GM12864 (cell line): ENCODE data around the gene RPL18.
"Not testable (repeated sequence)": the region's sequence is repeated elsewhere in the genome, so short reads cannot be mapped to it uniquely, and the experiment has no call there.

Experiments
- DNase-seq: peaks from one replicate; pipeline ENCODE4 v3.0.0-alpha.2; 2011; ENCODE audit warnings: low read depth
- H3K4me3 ChIP-seq: 2 replicates; pipeline ENCODE4 v1.5.1; 2011; ENCODE audit warnings: mild to moderate bottlenecking, low read depth, low read length, control low read depth
- TF ChIP-seq, protein P1 (sequence below): IDR thresholded peaks from 2 replicates; pipeline ENCODE4 v1.5.1; 2011; ENCODE audit warnings: low read depth, mild to moderate bottlenecking, moderate library complexity, low read length, control low read depth, inconsistent platforms; ENCODE audit errors: missing control alignments

The RPL18 gene

DNA sequence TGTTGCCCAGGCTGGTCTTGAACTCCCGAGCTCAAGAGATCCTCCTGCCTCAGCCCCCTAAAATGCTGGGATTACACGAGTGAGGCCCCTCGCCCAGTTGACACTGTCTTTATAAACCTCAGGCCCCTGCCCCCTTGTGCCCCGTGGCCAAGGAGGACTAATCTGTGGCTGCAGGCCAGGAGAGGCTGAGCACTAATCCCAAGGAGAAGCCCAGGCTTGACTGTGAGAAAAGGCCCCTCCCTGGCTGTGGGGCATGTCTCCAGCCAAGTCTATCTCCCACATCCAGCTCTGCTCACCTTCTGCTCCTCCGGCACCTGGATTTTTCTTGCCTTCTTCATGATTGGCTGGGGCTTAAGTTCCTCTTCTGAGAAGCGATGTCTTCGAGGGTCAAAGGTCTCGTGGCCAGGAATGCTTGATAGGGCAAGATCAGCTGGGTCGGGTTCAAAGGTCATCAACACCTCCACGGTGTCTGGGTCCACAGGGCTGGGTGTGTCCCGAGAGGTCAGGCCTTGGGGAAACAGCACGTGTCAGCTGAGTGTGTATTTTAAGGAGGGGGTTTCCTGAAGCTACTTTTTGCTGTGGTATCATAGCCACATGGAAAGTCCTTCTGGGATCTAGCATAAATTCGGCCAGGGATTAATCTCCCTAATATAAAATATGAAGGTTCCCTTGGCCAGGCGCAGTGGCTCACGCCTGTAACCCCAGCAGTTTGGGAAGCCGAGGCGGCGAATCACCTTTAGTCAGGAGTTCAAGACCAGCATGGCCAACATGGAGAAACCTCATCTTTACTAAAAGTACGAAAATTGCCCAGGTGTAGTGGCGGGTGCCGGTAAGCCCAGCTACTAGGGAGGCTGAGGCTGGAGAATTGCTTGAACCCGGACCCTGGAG, 14.4 kb upstream of the RPL18 start:
- no peak overlapping the region for H3K4me3 ChIP-seq
- TF ChIP-seq, protein P1, sequence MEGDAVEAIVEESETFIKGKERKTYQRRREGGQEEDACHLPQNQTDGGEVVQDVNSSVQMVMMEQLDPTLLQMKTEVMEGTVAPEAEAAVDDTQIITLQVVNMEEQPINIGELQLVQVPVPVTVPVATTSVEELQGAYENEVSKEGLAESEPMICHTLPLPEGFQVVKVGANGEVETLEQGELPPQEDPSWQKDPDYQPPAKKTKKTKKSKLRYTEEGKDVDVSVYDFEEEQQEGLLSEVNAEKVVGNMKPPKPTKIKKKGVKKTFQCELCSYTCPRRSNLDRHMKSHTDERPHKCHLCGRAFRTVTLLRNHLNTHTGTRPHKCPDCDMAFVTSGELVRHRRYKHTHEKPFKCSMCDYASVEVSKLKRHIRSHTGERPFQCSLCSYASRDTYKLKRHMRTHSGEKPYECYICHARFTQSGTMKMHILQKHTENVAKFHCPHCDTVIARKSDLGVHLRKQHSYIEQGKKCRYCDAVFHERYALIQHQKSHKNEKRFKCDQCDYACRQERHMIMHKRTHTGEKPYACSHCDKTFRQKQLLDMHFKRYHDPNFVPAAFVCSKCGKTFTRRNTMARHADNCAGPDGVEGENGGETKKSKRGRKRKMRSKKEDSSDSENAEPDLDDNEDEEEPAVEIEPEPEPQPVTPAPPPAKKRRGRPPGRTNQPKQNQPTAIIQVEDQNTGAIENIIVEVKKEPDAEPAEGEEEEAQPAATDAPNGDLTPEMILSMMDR: no peak
- DNase-seq: no peak

DNA sequence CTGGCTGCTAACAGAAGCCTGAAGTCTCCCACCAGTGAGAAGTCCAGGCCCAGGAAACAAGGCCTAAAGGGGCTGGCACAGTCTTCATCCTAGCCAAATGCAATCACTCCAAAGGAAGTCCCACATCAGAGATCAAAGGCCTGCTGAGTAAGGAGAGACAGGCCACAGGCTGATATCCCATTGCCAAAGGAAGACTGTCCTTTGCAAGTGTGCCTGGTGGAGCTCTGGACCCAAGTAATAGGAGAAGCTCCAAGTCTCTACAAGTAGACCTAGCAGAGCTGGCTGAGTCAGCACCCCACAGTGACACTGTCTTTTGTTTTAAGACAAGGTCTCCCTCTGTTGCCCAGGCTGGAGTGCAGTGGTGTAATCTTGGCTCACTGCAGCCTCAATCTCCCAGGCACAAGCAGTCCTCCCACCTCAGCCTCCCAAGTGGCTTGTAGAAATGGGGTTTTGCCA, 13.7 kb upstream of the RPL18 start:
- DNase-seq: no peak
- TF ChIP-seq, protein P1: no peak
- no peak overlapping the region for H3K4me3 ChIP-seq

DNA sequence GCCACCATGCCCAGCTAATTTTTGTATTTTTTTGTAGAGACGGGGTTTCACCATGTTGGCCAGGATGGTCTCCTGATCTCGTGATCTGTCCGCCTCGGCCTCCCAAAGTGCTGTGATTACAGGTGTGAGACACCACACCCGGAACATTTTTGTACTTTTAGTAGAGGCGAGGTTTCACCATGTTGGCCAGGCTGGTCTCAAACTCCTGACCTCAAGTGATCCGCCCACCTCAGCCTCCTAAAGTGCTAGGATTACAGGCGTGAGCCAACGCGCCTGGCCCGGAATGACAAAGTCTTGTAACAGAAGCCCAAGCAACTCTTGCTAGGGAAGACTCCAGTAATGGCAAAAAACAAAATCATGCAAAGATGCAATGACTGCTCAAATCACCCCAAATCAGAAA, 13.3 kb upstream of the RPL18 start:
- not testable (repeated sequence) for DNase-seq, H3K4me3 ChIP-seq

DNA sequence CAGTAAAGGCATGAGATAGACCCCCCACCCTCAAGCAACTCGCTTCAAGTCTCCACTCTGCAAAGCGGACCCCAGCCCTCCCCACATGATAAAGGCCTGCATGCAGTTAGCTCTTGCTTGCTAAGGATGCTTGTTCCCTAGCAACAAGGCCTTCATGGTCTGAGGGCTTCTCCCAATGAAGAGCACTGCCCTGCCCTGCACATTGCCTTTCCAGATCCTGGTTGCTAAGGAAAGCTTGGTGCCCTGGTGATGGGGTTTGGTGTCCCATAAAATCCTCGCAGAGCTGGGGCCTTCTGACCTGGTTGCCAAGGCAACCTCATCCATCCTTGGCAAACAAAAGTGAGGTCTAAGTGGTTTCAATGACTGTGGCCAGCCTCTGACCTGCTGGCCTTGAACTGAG, 12.2 kb upstream of the RPL18 start:
- H3K4me3 ChIP-seq: no peak overlapping the region
- no peak for DNase-seq
- TF ChIP-seq, protein P1: no peak

DNA sequence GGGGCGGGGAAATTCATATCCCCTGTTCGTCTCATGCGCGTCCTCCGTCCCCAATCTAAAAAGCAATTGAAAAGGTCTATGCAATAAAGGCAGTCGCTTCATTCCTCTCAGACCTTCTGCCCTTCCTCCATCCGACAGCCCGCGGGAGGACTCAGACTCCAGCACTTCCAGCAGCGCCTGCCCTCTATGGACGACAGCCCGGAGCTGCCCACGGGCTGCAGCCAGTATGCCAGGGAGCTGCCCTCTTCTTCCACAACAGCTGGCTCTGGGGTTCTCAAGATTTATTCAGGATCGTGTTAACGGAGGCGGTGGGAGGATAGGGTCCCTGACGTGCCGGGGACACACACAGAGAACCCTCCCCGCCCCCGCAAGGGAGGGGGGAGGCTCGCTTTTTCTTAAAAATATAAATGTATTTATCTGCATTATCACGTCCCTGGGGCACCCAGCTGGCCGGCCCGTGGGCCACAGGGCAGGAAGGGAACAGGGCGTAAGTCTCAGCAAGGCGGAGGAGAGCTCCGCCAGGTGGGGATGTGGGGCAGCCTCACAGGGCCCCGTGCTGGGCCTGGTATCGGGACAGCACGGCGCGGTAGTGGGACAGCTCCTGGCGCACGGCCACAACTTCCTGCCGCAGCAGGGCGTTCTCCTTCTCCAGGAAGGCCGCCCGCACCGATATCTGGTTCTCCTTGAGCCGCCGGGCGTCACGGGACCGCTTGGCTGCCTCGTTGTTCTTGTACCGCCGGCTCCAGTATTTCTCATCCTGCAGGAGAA, 11.5 kb upstream of the RPL18 start:
- H3K4me3 ChIP-seq: no peak overlapping the region
- TF ChIP-seq, protein P1: no peak
- DNase-seq: no peak

DNA sequence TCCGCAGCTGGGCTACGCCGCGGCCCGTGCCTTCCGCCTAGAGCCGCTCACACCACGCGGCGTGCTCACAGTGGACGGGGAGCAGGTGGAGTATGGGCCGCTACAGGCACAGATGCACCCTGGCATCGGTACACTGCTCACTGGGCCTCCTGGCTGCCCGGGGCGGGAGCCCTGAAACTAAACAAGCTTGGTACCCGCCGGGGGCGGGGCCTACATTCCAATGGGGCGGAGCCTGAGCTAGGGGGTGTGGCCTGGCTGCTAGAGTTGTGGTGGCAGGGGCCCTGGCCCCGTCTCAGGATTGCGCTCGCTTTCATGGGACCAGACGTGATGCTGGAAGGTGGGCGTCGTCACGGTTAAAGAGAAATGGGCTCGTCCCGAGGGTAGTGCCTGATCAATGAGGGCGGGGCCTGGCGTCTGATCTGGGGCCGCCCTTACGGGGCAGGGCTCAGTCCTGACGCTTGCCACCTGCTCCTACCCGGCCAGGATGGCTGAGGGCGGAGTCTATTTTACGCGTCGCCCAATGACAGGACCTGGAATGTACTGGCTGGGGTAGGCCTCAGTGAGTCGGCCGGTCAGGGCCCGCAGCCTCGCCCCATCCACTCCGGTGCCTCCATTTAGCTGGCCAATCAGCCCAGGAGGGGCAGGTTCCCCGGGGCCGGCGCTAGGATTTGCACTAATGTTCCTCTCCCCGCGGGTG, 10.8 kb upstream of the RPL18 start:
- H3K4me3 ChIP-seq: no peak overlapping the region
- no peak for DNase-seq
- TF ChIP-seq, protein P1: no peak

DNA sequence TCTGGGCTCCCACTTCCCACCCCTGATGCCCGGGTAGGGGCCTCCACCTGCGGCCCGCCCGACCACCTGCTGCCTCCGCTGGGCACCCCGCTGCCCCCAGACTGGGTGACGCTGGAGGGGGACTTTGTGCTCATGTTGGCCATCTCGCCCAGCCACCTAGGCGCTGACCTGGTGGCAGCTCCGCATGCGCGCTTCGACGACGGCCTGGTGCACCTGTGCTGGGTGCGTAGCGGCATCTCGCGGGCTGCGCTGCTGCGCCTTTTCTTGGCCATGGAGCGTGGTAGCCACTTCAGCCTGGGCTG, 10.3 kb upstream of the RPL18 start:
- TF ChIP-seq, protein P1: no peak
- no peak overlapping the region for H3K4me3 ChIP-seq
- no peak for DNase-seq
